GM19043 (cell line): ENCODE results near the gene TRIM29.
"Not testable (repeated sequence)": the region's sequence is repeated elsewhere in the genome, so short reads cannot be mapped to it uniquely, and the experiment has no call there.

Experiments
- ATAC-seq: cut with Tn5 transposase; IDR thresholded peaks from one replicate; pipeline ENCODE4 v1.9.1; 2021; ENCODE audit warnings: low read depth; ENCODE audit not compliant: unreplicated experiment

The TRIM29 gene

GRCh38 chr11:120137611-120138521 lies at the start of gene TRIM29:
TRIM29 (minus strand) TSS chr11:120138113; CDS start chr11:120138031, 82 bp downstream.
- no peak for ATAC-seq

DNA sequence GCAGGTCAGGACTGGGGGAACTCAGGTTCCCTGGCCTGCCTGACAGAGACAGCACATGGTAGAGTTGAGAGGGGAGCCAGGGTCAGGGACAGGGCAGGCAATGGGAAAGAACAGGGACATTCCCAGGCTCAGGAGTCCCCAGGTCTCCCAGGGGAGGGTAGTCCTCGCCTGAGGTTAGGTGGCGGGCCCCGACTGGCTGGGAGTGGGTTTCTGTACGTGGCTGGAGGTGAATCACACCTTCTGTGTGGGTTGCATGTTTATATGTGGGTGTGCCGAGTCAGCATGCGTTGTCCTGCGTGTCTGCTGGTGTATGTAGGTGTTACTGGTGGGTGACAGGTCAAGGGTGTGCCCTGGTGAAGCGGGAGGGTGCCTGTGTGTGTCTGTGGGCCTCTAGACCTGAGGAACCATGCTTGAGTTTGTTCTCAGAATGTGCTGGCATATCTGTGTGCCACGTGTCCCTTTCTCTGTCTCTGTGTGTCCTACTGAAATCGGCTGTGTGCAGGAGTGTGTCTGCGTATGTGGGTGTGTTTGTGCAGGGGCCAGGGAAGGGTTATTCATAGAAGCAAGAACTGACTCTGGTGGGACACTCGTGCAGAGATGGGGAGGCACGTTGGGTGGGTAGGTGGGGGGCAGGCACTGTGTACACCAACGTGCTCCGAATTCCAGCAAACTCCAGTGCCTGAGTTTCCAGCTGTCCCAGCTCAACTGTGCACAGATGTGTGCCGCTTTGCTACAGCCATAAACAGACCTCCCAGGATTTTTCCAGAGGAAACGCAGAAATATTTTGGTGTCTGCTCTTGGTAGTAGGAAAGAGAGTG lies 49.1 kb upstream of the TRIM29 start:
- no peak for ATAC-seq

GRCh38 chr11:120186456-120186773 lies 48.5 kb upstream of the TRIM29 start:
- ATAC-seq, result no peak

- no peak for ATAC-seq
Observed at GRCh38 chr11:120185706-120186455, 48.0 kb upstream of the TRIM29 start.

DNA sequence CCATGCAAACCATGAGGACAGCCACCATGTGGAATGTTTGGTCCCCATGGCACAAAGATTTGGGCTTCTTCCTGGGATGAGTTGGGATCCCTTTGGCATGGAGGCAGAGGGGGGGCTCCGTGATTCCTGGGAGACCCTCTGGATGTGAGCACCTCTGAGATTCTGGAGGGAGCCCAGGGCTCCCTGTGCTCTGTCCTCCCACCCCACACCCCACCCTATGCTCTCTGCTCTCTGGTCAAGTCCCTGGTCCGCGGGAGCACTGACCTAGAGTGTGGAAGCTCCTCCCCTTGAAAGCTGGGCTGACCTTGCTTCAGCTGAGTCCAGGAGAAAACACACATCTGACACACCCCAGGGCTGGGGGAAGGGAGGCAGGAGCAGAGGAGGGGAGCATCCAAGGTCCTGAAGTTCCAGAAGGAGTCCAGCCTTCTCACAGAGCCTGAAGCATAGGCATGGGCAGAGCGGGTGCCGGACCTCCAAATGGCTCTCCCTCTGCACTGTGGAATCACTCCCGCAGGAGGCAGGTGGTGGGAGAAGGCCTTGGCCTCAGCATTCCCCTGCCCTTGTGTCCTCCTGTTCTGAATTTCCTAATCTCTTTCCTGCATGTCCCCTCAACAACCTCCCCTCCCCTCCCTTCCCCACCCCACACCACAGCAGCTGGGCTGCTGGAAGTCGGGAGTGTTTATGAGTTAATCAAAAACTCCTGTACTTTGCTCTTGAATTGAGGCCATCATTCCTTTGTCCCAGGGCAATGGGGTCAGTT lies 47.2 kb upstream of the TRIM29 start:
- ATAC-seq, result no peak

DNA sequence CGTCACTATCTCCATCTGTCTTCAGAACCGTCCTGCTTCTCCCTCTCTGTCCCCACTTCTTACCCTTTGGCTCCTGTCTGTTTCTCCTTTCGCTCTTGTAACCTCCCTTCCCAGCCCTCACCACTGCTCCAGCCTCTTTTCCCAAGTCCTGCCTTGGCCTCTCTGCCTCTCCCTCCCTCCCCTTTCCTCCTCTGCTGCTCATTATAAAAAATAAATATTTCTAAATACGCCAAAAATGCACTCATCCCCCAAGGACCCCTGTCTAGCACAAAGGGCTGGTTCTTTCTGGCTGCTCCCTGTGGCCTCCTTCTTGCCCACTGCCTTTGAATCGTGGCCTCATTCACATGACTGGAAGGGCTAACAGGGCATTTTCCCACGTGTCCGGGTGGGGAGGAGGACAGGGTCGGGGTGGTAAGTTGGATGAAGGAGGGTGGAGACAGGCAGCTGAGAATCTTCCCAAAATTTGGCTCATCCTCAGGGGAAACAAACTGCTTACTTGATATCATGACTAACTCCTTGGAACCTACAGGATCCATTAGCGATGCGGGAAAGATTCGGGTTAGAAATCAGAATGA lies 46.5 kb upstream of the TRIM29 start:
- no peak for ATAC-seq

DNA sequence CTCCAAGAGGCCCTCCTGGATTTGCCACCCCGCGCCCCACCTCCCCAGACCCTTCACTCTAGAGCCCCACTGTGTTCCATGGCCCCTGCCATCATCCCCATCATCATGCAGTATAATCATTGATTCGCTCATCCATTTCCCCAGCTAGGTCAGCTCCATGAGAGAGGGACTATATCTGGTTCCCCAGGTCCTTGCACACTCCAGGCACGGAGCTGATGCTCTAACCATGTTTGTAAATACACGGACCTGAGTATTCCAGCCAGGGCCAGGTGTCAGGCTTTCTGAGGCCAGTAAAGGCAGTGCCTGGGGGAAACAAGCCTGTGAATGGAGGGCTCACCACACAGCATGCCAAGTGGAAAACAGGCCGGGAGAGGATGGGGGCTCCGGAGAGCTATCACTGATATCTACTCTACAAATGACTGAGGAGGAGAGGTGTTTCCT lies 45.8 kb upstream of the TRIM29 start:
- no peak for ATAC-seq

- ATAC-seq, result no peak
Observed at GRCh38 chr11:120182790-120183491, 45.0 kb upstream of the TRIM29 start.

GRCh38 chr11:120182372-120182771 lies 44.5 kb upstream of the TRIM29 start:
- no peak for ATAC-seq

GRCh38 chr11:120181376-120181975 lies 43.6 kb upstream of the TRIM29 start:
- ATAC-seq, result no peak

- ATAC-seq, result no peak
Observed at GRCh38 chr11:120180551-120181232, 42.8 kb upstream of the TRIM29 start.

DNA sequence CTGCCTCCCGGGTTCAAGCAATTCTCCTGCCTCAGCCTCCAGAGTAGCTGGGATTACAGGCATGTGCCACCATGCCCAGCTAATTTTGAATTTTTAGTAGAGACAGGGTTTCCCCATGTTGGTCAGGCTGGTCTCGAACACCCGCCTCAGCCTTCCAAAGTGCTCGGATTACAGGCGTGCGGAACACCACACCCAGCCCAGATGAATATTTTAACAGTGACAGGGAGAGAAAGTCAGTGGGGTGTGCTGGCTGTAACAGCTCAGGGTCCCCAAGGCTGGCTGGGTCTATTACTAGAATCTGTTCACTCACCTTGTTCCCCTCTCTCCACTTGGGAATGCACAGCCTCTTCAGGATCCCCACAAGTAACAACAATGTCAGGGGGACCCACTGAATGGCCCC lies 42.1 kb upstream of the TRIM29 start:
- not testable (repeated sequence) for ATAC-seq

GRCh38 chr11:120179057-120179672 lies 41.3 kb upstream of the TRIM29 start:
- no peak for ATAC-seq

DNA sequence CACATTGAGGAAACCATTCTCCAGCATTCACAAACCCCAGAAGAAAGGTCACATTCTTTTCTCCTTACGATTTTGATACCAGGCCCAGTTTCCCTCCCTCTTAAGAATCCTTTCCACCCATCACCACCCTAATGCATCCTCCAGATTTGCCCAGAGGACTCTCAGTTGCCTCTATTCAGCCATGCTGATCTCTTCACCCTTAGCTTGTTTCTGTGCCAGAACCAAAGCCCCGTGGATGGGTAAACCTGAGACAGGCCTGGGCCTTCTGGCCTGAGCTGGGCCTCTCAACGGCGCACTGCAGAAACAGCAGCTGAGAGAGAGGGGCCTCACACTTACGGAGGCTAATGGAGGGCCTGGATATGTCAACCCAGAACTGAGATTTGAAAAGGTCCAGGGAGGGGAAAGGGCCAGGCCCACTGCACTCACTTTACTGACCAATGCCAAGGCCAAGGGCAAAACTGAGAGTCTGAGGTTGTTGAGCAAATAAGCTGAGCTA lies 40.7 kb upstream of the TRIM29 start:
- ATAC-seq, result no peak

DNA sequence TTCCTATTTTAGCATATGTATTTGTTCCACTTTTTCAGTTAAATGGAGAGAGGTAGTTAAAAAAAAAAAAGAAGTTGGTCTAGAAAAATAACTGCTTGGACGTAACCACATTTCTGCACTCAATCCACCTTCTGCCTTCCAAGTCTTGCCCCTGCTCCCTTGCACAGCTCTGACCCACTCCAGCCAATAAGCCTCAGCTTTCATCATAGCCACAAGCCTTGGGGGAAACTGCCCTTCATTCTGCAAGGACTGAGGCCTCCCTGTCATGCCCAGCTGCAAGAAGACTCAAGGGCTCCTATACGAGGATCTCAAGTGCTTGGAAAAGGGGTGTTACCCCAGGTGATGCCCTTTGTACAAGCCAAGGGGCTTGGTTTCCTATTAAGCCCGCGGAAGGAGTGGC lies 37.0 kb upstream of the TRIM29 start:
- ATAC-seq, result no peak

- no peak for ATAC-seq
Observed at GRCh38 chr11:120173807-120174206, 35.9 kb upstream of the TRIM29 start.

DNA sequence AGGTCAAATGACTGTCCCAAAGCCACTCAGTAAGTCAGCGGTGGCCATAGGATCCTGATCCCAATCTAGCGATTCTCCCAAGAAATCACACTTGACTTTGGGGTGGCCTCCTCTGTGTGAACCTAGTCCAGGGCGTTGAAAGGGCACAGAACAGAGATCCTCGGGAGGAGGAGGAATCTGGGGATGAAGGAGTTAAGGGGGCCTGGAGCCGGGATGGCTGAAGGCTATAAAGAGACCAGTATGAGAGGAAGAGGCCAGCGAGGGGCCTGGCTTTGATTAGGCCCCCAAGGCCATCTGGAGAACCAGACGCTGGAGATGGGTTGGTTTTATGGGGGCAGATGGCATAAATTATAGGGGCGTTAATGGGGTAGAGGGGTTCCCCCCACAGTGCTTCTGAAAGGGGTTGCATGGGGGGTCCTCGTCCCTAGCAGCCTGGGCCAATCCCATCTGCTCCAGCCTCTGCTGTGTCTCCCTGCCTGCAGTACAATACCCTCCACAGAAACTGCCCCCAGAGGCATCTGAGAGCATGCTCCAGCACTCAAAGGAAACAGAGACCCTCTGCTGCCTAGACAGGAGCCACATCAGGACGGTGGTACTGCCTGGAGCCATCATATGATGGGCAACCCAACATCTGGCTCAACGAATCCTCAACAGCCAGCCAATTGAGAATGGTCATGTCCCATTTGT lies 35.2 kb upstream of the TRIM29 start:
- no peak for ATAC-seq
